HS-27A (cell line): ENCODE data around the gene TFR2.
A peak's percentile ranks its signal among the peaks of the same experiment; 100 is the strongest.

Source experiments
- DNase-seq: peaks from one replicate; pipeline ENCODE4 v3.0.0-alpha.2; 2012; ENCODE audit warnings: low read depth, missing footprints

Gene TFR2

DNA sequence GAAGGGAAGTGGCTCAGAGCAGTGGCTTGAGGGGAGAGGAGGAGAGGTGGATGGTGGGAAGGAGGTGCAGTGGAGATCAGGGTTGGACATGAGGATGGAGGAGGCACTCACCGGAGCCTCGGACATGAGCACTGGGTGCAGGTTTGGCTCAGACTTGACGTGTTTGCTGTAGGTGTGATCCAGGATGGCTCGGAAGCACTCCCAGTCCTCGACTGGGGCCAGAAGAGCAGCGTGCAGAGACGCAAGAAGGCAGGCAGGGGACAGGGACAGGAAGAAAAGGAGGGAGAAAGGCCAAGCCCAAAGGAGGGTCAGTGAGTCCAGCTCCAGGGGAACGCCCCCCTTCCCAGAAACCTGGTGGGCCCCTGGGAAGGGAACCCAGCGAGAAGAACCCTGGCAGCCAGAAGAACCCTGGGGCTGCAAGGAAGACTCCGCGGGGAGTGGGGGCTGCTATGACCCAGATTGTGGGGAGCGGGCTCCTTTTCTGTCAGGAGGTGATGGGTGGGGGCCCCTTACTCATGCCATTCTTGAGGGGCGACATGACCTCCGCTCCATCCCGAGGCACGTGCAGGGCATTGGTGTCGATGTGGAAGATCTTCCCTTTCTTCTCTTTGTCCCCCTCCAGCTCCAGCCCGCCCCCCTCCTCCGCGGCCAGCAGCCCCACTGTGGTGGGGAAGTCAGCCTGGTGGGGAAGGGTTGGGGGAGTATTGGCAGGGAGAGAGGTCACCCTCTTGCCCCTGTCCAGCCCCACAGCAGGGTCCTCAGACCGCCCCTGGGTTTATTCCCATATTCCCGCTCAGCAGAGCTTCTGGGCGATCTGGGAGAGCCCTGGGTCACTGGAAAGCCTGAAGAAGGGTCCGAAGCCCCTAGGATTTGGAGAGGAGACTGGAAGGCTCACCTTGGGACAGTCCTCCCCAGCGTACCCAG, 13.8 kb upstream of the TFR2 start:
- DNase-seq = no peak

DNA sequence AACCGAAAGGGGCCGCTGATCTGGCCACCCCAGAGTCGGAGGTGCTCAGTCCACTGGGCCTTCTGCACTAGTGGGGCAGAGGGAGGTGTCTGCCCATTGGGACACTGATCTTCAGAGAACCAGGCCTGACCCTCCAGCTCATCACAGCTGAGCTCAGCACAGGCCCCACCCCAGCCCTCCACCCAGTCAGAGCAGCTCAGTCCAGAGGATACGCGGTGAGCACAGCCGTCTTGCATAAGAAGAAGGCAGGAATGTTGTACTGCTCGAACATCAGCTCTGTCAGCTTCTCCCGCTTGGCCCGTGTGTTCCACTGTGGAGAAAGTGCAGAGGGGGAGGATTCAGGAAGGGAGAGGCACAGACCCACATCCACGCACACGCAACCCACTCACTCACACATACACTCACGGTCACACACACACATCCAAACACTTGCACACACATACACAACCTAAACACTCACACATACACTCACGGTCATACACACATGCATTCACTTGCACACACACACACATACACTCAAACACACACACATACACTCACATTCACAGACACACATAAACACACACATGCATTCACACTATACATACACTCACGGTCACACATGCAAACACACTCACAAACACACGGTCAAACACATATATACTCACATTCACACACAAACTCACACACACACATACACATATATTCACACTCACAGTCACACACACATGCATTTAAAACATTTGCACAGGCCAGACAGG, 8.6 kb upstream of the TFR2 start:
- DNase-seq = no peak

DNA sequence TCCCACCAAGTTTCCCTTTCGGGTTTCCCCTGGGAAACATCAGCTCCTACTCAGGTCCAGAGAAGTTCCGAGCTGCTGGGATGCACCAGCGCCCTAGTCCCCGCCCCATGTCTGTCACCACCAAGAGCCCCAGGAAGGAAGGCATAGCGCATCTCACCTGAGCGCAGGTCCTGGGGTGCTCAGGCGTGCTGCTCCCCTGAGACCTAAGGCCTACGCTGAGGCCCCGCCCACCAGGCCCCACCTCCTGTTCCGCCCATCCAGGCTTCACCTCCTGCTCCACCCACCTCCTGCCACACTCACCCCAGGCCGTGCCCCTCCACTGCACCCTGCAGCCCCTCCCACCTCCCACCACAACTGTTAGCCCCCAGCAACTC, 1.2 kb upstream of the TFR2 start:
- DNase-seq = no peak

DNA sequence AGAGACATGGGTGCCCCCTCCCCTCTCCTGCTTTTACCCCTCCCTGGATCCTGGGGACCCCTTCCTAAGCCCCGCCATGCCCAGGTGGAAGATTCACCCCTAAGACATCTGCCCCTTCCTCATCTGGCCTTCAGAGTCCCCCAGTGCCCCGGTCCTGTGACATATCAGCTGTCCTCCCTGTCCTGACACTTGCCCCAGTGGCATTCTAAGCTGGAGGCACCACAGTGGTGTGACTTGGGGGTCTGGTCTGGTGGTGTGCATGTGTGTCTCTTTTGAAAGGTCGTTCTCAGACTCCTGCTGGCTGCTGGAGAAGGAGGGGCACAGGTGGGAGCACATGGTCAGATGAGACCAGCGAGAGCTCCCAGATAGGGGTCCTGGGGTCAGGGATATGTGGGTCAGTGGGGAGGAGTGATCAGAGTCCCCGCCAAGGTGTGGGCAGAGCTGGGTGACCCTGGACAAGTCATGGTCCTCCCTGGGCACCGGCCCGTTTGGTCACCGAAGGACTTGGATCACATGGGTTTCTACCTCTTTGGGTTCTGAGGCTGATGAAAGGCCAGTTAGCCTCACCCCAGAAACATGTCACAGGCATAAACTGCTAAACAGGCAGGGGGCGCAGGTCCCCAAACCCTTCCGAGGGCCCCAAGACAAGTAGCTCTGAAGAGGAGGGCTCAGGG, 645 bp upstream of the TFR2 start:
- DNase-seq = no peak

DNA sequence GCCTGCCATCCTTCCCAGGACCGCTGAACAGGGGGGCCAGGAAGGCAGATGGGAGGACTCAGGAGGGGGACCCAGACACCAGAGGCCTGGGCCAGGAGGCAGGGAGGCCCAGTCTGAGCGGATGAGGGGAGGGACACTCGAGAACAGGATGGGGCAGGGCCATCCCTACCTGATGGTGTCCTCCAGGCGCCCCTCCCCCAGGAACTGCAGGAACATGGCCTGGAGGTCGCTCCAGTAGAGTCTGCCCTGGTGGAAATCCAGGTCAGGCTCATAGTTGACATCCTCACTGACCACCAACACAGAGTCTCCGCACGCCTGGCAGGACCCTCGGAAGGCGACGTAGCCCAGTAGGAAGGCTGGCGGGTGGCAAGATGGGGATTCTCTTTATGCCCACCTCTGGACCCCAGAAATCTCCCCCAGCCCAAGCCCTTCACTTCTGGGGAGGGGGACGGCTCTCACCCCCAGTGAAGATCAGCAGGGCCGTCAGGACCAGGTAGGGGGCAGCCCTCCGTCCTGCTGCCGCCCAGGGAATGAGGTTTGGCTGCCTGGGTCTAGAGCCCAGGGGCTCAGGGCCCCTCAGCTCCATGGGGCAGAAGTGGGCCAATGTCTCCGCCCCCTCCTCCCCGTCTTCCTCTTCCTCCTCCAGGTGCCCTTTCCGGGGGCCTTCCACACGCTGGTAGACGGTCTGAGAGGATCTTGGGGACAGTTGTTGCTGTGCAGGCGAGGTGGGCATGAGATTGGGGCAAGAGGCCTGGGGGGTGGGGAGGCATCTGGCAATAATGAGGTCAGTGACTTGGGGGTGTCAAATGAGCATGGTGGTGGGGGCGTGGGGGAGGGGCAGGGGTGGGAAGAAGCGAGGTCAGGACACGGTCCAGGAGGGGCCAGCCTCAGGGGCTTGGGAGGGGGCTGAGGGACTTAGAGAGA, 573 bp downstream of the TFR2 start:
- DNase-seq = no peak

DNA sequence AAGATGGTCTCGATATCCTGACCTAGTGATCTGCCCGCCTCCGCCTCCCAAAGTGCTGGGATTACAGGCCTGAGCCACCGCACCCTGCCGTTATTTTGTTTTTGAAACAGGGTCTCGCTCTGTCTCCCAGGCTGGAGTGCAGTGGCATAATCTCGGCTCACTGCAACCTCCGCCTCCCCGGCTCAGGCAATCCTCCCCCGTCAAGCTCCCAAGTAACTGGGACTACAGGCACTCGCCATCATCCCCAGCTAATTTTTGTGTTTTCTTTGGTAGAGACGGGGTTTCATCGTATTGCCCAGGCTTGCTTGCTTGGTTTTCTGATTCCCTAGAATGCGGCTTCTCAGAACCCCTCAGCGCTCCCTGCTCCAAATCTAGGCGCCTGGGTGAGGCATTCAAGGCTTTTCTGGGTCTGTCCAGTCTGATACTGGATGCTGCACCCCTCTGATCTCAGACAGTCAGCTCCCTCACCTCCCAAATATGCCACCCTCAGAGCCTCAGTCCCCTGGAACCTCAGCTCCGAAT, 1.3 kb downstream of the TFR2 start:
- DNase-seq = no peak

DNA sequence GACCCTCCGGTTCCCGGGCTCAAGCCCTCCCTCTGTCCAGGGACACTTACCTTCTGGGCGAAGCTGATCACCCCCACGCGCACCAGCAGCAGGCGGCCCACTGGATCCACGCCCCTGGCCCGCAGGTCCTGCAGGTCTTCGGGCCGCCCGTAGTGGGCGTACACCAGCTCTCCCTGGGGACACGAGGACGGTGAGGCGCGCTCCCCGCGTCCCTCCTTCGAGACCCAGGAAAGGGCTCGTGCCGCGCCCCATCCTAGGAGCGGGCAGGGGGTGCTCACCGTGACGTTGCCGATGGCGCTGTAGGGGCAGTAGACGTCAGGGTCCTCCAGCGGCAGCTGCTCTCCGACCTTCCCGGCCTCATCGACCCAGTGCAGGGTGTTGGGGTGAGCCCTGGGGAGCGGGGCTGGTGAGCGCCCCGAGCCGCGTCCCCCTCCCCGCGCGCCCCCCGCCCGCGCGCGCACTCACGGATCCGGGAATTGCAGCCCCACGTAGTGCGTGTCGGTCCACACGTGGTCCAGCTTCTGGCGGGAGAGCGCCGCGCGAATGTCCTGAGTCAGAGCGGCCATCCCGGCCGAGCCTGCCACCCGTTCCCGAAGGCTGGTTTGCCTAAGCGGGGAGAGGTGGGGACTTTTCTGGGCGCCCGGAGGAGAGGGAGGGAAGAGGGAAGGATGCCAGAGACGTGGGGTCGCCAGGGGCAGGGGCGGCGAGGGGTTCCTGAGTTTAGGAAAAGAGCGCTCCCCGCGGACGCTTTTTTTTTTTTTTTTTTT, 8.2 kb downstream of the TFR2 start:
- peak; percentile 19 for DNase-seq

DNA sequence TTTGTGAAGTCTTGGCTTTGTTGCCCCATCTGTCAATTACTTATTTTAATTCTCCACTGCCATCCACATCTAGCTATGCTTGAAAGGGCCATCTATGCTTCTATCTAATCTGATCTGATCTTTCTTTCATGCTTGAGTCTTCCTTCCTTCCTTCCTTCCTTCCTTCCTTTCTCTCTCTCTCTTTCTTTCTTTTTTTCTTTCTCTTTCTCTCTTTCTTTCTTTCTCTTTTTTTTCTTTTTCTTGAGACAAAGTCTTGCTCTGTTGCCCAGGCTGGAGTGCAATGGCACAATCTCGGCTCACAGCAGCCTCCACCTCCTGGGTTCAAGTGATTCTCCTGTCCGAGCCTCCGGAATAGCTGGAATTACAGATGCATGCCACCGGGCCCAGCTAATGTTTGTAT, 11.3 kb downstream of the TFR2 start:
- DNase-seq = no peak

DNA sequence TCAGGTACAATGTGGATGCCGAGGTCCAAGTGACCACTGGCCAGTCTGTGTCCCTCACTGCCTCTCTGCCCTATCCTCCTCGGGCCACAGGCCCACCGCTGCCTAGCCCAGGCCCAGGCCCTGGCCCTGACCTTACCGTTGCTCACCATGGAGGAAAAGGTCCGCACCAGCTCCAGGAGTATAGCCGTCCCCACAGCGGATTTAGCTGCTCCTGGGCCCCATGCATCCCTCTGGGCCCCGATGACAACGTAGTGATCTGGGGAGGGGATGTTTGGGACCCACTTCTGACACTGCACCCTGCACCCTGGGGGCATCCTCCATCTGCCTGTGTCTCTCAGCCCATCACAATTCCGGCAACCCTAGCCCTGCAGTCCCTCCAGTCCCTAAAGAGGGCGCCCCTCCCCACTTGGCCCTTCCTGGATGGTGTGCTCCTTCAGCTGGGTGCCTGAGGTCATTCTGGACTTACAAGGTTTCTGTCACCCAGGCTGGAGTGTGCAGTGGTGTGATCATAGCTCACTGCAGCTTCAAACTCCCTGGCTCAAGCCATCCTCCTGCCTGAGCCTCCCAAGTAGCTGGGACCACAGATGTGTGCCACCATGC, 12.1 kb downstream of the TFR2 start:
- no peak for DNase-seq

DNA sequence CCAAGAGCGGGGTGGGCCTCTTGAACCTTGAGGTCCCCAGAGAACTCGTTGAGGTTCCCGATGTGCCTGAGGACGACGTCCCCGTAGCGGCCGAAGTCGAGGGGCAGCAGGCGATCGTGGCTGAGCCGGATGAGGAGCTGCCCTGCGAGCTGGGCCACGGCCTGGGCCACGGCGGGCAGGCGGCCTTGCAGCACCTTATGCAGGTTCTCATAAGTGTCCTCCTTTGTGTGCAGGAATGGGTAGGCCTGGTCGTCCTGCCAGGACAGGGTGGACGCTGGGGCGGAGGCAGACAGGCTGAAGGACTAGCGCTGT, 14.2 kb downstream of the TFR2 start:
- DNase-seq = no peak

DNA sequence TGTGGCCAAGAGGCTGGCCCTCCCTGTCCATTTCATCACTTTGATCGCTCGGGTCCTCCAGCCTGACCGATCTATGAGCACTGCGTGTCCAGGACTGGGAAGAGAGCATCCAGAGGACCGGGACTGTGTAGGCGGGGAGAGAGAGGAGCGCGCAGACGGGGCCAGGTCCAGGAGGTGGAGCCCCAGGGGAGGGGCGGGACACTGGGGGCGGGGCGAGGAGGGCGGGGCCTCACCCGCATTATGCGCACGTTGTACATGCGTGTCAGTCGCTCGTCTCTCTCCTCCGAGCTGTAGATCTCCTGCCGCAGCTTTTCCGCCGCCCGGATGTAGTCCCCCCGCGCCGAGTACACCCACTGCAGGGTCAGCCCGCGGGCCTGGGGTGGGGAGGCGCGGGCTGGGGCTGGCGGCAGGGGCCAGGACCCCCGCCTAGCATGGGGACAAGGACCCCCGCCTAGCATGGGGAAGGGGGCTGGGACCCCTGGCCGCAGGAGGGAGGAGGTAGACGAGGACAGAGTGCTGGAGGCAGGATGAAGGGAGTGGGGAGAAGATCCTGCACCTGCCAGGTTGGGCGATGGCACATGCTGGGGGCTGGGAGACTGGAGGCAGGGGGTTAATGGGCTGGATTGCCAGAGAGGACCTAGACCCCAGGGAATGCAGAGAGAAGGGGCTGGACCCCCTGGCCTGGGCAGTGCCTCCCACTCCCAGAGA, 14.7 kb downstream of the TFR2 start:
- DNase-seq = no peak

DNA sequence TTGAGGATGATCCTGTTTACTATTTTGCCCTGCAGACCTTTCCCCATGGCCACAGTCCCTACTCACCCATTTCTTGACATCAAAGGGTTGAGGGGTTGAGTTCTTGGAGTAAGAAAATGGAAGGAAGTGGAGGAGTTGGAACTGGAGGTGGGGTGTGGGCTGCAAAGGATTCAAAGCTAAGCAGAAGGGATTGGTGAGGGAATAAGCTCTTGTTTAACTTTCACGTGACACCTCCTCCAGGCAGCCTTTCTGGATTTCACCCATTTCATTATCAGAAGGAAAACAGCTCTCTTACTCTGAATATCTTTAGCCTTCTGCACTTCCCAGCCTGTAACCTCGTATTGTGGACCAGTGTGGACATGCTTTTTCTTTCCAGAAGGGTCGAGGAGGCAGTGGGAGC, 15.3 kb downstream of the TFR2 start:
- DNase-seq = no peak

DNA sequence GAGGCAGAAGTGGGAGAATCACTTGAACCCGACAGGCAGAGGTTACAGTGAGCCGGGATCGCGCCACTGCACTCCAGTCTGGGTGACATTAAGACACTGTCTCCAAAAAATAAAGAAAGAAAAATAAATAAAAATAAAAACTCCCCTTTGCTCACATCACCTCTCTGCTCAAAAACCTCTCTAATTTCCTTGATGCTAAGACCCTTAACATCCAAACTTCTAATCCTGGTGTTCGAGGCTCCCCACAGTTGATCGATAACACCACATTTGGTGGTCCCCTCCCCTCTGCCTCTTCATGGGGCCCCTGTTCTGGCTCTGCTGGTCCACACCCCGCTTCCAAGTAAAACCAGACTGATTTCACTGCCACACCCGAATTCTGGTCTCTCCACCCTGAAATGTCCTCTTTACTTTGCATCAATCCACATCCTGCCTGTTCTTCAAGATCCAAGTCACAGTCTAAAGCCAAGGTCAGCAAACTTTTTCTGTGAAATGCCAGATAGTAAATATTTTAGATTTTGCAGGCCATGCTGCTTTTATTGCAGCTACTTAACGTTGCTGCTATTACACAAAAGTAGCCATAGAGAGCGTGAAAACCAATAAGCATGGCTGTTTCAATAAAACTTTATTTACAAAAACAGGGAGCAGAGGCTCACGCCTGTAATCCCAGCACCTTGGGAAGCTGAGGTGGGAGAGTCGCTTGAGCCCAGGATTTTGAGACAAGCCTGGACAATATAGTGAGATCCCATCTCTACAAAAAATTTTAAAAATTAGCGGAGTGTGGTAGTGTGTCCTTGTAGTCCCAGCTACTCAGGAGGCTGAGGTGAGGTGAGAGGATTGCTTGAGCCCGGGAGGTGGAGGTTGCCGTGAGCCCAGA, 17.2 kb downstream of the TFR2 start:
- DNase-seq = no peak

DNA sequence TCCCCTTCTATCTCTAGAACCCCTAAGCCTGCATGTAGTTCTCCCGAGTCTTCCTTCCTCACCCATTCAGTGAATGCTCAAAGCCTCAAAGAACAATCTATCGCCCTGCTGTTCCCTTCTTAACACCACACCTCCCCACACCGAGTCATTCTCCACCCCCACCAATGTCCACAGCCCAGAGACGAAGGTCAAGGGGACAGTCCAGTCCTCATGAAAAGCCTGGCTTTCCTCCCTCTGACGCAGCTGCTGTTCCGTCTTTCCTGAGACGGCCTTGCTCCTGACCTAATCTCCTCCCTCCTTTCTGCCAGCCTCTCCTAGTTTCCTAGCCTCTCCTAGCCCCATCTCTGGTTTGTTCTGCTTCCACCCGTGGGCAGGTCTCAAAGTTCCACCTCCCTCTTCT, 19.8 kb downstream of the TFR2 start:
- DNase-seq = no peak

DNA sequence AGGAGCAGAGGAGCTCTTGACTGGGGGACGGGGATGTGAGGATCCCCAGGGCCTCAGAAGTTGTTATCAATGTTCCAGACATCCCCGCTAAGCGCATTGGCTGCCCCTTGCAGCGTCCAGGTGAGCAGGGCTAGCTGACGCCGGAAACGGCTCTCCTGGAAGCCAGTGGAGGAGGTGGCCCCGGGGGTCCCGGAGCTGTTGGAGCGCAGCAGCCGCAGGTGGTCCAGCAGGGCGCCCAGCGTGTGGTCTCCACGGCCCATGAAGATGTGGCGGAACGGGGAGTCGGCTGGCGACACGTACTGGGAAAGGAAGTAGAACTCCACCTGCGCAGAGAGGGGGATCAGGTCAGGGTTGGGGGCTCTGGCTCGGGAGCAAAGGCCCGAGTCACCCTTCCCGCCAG, 20.5 kb downstream of the TFR2 start:
- no peak for DNase-seq

DNA sequence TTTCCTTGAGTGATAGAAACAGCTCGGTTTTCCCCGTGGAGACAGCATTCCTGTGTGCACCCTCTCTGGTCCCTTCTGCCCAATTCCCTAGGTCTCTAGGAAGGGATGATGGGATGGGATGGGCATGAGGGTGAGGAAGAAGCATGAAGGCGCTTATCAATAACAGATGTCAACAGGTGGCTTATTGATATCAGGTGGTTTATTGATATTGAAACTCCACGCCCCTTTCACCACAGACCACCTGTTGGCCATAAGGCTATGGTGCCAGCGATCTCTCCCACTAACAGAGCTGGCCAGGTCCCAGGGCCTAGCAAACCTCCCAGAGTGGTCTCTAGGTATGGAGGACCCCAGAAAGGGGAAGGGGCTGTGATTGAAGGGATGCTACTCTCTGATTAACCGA, 21.1 kb downstream of the TFR2 start:
- no peak for DNase-seq

DNA sequence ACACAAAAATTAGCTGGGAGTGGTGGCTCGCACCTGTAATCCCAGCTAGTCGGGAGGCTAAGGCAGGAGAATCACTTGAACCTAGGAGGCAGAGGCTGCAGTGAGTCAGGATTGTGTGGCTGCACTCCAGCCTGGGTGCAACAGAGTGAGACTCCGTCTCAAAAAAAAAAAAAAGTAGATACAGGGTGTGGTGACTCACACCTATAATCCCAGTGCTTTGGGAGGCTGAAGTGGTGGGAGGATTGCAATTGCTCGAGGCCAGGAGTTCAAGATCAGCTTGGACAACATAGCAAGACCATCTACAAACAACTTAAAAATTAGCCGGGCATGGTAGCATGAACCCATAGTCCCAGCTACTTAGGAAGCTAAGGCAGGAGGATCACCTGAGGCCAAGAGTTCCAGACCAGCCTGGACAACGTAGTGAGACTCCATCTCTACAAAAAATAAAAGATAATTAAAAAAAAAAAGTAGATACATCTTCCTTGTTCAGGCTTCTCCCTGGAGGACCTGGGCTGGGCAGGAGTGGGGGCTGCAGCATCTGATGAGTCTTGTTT, 27.0 kb downstream of the TFR2 start:
- no peak for DNase-seq

DNA sequence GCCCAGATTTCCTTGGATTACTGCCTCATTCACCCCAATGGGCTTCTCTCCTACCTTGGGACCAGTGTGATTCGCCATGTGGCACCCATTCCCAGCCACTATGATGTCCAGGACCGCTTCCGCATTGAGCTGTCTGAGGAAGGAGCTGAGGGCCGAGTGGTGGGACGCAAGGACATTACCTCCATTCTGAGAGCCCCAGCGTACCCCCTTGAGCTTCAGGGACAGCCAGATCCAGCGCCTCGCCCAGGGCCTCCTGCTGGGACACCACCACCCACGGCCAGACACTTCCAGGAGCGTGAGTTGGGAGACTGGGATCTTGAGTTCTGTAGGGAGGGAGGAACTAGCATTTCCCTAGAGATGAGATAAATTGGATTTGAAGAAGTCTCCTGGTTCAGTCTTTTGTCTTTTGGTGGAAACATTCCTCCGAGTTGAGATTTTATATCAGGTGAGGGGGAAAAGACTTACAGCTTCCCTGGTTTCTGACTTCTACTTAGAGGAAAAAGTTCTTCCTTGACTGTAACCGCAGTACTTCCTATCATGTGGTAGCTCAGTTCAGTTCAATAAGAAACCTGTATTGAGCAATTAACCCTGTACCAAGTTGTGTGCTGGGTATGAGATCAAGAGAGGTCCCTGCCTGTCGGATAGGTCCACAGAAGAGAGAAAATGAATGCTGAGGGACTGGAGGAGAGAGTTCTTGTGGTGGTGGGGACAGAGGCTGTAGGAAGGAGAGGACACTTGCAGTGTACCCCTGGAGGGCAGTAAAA, 27.8 kb downstream of the TFR2 start:
- no peak for DNase-seq
